Astrocyte of the hippocampus (primary cell): ENCODE measurements around the gene CLCN6.
A peak's percentile ranks its signal among the peaks of the same experiment; 100 is the strongest.

Source experiments
- DNase-seq: peaks from one replicate; pipeline ENCODE4 v3.0.0; 2011; ENCODE audit warnings: low read depth, low spot score

Gene CLCN6

GRCh38 chr1:11828511-11828910, 22.5 kb downstream of the CLCN6 start:
- DNase-seq, result no peak

- DNase-seq, result no peak
Observed at GRCh38 chr1:11831945-11832725, 26.1 kb downstream of the CLCN6 start.

DNA sequence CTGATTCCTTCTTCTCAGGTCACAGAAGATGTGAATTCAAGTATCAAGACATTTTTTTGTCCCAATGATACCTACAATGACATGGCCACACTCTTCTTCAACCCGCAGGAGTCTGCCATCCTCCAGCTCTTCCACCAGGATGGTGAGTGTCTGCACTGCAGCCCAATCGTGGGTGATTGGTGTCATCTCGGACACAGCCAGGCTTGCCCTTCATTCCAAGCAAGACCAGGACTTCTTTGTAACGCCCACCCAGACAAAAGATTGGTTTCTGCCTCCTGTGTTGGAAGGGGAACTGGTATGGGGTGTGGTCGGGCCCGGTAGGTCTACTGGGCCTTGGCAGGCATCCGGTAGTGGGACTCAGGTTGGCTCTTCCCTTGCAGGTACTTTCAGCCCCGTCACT, 27.5 kb downstream of the CLCN6 start:
- DNase-seq, result no peak

DNA sequence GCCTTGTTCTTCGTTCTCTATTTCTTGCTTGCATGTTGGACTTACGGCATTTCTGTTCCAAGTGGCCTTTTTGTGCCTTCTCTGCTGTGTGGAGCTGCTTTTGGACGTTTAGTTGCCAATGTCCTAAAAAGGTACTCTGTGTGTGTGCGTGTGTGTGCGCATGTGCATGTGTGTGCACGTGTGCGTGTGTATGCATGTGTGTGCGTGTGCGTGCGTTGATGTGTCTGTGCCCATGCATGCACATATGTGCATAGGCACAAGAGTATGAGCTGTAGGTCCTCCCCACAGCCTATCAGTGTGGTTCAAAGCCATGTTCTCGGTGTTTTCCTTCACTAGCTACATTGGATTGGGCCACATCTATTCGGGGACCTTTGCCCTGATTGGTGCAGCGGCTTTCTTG, 27.9 kb downstream of the CLCN6 start:
- no peak for DNase-seq

- no peak for DNase-seq
Observed at GRCh38 chr1:11835441-11836225, 29.6 kb downstream of the CLCN6 start.

GRCh38 chr1:11836955-11837766, 31.2 kb downstream of the CLCN6 start:
- no peak for DNase-seq

GRCh38 chr1:11837767-11838348, 31.9 kb downstream of the CLCN6 start:
- no peak for DNase-seq

DNA sequence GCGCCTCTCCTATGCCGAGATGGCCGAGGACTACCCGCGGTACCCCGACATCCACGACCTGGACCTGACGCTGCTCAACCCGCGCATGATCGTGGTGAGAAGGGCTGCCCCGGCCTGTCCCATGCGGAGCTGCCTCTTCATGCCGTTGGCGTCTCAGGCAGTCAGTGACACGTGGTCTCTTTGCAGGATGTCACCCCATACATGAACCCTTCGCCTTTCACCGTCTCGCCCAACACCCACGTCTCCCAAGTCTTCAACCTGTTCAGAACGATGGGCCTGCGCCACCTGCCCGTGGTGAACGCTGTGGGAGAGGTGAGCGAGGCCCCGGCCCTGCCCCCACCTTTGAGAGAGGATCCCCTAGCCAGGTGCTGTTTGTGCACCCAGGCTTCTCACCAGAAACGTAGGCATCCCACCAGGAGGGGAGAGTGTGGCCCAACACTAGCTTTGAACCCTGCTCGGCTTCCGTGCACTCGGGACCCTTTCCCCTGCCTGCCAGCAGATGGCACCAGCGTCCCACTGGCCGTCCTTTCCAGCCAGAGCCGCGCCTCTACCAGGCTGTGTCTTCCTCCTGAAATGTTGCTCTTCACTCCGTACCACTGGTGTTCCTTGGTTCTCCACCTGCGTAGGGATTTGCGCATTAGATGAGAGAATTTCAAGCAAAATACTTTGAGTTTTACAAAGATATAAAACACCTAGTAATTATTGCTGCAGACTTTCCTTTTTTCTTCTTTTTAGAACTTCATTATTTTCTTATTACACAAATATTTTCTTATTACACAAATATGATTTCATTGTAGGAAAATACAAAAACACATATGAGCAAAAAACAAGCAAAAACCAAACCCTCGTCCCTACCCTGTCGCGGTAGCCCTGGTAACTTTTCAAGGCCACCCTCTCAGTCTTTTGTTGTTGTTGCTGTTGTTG, 32.6 kb downstream of the CLCN6 start:
- peak; percentile 75 for DNase-seq

DNA sequence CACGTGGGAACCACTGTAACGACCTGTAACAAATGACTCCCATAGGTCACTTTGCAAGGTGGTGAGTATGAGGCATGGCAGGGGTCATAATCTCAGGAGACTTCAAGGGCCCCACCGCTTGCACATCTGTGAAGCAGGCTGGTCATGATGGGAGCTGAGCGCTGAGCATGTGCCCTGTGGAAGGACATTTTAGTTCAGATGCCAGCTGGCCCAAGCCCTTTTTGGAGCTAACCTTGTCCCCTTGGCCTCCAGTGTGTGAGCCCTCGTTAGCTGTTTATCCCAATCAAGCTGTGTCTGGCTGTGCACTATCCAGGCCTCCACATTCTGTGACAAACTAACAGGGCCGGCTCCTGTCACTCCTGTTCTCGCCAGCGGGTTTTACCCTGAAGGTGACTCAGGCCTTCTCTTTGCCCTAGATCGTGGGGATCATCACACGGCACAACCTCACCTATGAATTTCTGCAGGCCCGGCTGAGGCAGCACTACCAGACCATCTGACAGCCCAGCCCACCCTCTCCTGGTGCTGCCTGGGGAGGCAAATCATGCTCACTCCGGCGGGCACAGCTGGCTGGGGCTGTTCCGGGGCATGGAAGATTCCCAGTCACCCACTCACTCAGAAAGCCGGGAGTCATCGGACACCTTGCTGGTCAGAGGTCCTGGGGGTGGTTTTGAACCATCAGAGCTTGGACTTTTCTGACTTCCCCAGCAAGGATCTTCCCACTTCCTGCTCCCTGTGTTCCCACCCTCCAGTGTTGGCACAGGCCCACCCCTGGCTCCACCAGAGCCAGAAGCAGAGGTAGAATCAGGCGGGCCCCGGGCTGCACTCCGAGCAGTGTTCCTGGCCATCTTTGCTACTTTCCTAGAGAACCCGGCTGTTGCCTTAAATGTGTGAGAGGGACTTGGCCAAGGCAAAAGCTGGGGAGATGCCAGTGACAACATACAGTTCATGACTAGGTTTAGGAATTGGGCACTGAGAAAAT, 34.0 kb downstream of the CLCN6 start:
- DNase-seq, result no peak

DNA sequence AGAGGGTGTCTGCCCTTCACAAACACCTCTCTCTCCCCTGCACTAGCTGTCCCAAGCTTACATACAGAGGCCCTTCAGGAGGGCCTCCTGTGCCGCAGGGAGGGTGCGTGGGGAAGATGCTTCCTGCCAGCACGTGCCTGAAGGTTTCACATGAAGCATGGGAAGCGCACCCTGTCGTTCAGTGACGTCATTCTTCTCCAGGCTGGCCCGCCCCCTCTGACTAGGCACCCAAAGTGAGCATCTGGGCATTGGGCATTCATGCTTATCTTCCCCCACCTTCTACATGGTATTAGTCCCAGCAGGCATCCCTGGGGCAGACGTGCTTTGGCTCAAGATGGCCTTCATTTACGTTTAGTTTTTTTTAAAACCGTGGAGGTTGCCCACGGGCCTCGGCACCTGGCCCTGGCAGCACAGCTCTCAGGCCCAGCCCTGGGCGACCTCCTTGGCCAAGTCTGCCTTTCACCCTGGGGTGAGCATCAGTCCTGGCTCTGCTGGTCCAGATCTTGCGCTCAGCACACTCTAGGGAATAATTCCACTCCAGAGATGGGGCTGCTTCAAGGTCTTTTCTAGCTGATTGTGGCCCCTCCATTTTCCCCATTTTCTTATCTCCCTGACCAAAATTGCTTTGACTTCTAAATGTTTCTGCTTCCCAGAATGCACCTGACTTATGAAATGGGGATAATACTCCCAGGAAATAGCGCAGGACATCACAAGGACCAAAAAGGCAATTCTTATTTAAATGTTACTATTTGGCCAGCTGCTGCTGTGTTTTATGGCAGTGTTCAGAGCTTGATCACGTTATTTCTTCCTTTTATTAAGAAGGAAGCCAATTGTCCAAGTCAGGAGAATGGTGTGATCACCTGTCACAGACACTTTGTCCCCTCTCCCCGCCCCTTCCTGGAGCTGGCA, 35.5 kb downstream of the CLCN6 start:
- DNase-seq, result no peak

DNA sequence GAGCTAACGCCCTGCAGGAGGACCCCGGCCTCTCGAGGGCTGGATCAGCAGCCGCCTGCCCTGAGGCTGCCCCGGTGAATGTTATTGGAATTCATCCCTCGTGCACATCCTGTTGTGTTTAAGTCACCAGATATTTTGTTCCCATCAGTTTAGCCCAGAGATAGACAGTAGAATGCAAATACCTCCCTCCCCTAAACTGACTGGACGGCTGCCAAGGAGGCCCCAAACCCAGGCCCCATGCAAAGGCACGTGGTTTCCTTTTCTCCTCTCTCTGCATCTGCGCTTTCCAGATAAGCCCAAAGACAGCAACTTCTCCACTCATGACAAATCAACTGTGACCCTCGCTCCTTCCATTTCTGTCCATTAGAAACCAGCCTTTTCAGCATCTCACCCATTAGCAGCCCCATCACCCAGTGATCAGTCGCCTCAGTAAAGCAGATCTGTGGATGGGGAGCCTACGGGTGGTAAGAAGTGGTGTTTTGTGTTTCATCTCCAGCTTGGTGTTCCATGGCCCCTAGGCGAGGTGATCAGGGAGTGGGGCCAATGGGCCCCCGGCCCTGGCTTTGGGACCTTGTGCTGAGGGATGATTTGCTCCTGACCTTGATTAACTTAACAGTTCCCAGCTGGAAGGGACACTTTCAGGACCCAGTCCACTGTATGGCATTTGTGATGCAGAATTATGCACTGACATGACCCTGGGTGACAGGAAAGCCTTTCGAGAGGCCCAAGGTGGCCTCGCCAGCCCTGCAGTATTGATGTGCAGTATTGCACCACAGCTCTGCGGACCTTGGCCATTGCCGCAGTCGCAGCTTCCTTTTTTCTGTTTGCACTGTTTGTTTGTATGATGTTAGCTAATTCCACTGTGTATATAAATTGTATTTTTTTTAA, 36.4 kb downstream of the CLCN6 start:
- no peak for DNase-seq

- peak; percentile 56 for DNase-seq
Observed at GRCh38 chr1:11845641-11846335, 39.8 kb downstream of the CLCN6 start.

DNA sequence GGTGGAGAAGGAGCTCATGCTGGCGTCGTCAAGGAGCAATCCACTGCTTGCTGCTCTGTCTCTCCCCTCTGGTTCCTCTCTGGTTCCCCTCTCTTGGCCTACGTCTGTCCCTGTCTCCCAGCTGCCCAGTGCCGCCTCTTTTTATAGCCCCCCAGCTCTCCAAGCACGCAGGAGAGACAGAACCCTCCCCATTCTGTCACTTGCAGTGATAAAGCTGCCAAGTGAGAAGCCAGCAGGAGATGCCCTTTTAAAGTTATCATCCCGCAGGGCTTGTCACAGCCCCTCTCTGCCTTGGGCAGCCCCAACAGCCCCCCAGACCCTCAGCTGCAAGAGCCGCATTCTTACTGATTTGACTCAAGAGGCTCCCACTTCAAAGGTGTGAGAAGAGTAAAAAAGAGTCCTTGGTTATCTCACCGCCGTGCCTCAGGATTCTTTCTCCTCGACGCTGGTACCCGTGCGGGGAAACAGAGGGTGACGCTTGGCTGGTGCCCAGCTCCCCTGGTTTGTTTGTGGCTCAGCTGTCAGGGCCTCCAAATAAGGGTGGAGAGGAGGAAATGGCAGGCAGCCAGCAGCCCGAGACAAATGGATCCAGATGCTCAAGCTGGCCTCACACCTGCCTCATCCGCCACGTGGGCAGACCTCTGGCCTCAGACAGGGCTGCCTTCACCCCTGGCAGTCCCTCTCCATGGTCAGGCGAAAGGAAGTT, 41.8 kb downstream of the CLCN6 start, which contains the start of gene NPPA:
NPPA (minus strand) TSS at position 117 of the 706 bp plus-strand sequence; CDS start at position 18, 99 bp downstream.
- peak; percentile 16 for DNase-seq

DNA sequence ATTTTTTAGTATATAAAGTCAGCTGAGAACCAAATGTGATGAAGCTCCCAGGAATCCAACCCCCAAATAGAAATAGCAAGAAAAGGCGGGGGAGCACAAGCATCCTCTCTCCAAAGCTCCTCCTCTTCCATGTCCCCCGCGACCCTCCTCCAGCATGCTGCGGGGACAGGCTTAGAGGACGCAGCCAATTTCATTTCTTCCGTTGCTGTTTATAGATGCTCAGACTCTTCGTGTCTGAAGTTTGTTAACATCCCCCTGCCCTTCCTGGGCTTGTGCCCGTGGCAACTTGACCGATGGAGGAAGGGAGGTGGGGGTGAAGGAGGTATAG, 42.3 kb downstream of the CLCN6 start:
- no peak for DNase-seq

DNA sequence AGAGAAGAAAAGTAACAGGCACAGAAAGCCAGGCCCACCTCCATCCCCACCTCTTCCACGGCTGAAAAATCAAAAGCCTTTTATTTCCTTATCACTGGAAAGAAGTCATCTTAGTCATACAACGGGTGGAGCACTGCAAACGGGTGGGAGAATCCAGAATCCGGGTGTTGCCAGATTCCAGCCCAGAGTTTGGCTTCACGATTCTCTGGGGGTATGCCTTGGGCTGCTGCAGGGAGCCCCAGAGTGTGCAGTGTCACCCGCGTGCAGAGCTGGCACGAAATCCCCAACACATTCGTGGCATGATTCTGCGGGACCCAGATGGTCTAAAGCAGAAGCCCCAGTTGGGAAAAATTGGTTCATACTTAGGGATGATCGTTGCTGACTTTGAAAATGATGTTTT, 44.2 kb downstream of the CLCN6 start:
- DNase-seq, result no peak

DNA sequence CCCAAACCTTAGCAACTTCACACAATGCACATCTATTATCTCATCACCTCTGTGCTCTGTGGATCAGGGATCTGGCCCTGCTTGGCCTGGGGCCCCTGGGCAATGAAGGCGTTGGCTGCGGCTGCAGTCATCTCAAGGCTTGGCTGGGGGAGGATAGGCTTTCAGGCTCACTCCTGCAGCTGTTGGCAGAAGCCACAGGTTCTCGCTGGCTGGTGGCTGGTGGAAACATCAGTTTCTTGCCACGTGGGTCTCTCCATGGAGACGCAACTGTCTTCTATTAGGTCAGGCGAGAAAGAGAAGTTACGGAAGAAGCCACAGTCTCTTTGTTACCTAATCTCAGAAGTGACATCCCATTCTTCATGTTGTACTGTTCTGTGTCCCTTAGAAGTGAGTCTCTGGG, 45.2 kb downstream of the CLCN6 start:
- DNase-seq, result no peak
